NCI-H524 (cell line): Measurements from ENCODE around the gene PALM.
A peak's percentile ranks its signal among the peaks of the same experiment; 100 is the strongest.
"Not testable (repeated sequence)": the region's sequence is repeated elsewhere in the genome, so short reads cannot be mapped to it uniquely, and the experiment has no call there.

Experiments used
- DNase-seq, 2 experiments: peaks; one replicate each; lab custom pipeline; 2025; lab: John Stamatoyannopoulos, UW

Gene PALM

GRCh38 chr19:732148-733069, 23.7 kb downstream of the PALM start:
- DNase-seq: peak in 1 of 2 experiments; percentile 50

GRCh38 chr19:734716-735115, 26.0 kb downstream of the PALM start:
- DNase-seq: no peak

DNA sequence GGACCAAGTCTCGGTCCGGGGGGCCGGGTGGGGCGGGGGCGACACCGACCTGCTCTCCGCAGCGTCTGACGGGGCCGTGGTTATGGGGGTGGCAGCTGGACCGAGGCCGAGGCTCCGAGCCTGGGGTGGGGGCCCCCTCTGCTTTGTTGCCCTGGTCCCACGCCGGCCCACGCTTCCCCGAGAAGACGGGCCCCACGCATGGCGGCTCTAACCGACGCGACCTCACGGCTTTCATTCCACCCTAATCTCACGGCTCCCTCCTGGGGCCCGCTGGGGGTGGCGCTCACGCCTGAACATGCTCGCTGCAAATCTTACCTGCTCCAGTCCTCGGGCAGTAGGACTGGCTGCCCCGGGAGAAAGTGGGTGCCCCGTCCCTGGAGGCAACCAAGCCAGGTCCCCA, 27.4 kb downstream of the PALM start:
- DNase-seq: no peak

DNA sequence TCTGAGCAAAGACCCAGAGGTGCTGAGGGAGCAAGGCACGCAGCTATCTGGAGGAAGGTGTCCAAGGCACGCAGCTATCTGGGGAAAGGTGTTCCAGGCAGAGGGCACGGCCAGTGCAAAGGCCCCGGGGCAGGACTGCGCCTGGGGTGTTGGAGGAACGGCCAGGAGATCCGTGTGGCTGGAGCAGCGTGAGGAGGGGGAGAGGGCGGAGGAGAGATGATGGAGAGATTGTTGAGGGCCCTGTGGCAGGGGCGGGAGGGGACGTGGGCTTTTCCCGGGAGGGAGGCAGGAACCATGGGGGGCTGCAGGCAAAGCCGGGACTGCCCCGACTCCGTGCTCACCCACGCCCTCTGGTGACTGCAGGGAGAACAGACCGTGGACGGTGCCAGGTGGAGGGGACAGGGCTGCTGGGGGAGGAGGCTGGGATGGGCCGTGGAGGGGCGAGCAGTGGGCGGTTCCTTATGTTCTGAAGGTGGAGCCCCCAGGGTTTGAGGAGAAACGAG, 28.9 kb downstream of the PALM start:
- peak in 1 of 2 experiments; percentile 46 for DNase-seq

DNA sequence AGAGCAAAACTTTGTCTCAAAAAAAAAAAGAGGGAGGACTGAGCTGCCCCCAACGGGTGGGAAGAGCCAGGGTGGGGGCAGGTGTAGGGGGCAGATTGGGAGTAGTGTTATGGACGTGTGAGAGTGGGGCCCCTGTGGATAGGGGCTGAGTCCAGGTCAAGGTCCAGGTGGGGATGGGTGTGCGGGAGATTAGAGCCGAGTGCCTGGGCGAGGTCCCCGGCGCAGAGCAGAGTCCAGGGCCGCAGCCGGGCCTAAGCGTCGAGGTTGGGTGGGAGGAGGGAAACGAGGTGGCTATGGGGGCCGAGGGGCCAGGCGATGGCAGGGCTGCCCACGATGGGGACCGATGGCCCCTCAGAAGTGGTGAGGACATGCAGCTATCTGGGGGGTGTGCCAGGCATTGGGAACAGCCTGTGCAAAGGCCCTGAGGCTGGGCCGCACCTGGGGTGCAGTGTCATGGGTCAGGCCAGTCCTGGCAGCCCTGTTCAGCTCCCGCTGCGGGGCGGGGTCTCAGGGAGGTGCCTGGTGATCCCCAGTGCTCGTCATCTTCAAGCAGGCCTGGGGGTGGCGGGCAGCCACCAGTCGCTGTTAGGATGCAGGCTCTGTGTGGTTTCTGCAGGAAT, 29.9 kb downstream of the PALM start:
- DNase-seq: no peak

DNA sequence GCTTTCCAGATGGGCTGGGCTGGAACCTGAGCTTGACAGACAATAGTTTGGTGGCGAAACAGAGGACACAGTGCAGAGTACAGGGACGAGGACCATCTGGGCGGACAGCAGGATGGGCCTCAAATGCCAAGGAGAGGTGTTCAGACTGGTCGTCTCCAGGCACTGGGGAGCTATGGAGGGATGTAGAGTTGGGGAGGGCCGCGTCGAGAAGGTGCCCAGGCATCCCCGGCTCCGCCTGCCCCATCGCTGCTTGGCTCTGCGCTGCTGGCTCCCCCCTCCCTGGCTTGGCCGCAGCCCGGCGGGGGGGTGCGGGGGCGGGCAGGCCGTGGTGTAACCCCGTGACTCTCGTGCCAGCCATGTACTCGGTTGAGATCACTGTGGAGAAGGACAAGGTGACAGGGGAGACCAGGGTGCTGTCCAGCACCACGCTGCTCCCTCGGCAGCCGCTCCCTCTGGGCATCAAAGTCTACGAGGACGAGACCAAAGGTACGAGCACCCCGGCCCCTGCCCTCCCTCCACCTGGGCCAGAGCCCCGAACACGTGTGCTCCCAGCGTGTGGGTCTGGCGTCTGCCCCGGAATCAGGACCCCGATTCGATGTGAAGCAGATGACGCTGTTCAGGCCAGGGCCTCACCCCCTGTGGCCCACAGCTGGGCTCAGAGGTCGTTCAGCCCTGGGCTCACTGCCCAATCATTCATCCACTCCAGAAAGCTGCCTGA, 31.4 kb downstream of the PALM start:
- no peak for DNase-seq

DNA sequence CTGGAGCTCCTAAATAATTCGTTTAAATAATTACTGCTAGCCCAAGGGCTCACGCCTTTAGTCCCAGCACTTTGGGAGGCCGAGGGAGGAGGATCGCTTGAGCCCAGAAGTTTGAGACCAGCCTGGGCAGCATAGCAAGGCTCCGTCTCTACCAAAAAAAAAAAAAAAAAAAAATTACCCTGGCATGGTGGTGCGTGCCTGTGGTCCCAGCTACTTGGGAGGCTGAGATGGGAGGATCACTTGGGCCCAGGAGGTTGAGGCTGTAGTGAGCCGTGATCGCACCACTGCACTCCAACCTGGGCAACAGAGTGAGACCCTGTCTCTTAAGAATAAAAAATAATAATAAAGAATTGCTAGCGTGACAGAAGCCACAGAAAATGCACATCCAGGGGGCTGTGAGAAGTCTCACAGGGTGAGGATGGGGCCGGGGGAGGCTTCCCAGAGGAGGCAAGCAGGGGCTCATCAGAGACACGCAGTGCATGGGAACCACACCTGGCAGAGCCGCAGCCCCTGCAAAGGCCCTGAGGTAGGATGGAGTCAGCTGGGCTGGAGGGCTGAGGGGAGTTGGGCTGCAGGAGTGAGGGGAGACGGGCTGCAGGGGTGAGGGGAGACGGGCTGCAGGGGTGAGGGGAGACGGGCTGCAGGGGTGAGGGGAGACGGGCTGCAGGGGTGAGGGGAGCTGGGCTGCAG, 32.2 kb downstream of the PALM start:
- not testable (repeated sequence) for DNase-seq

DNA sequence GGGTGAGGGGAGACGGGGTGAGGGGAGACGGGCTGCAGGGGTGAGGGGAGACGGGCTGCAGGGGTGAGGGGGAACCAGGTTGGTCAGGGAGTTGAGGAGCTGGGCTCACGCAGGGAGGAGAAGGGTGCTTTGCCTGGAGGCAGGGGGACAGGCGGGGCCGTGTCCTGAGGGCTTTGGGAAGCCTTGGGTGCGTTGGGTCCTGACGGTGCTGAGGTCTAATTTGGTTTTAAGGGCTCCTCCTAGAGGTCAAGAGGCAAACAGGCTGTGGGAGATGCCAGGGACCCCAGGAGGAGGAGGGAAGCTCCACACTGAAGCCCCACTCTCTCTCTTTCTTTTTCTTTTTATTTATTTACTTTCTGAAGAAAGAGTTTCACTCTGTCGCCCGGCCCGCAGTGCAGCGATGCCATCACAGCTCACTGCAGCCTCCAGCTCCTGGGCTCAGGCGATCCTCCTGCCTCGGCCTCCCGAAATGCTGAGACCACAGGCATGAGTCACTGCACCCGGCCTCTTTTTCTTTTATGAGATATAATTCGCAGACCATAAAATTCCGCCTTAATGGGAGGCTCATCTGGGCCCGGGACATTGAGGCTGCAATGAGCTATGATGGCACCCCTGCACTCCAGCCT, 32.9 kb downstream of the PALM start:
- peak; percentile 67 to 68 for DNase-seq

GRCh38 chr19:742540-743075, 33.9 kb downstream of the PALM start:
- no peak for DNase-seq

GRCh38 chr19:743168-743687, 34.5 kb downstream of the PALM start:
- no peak for DNase-seq

DNA sequence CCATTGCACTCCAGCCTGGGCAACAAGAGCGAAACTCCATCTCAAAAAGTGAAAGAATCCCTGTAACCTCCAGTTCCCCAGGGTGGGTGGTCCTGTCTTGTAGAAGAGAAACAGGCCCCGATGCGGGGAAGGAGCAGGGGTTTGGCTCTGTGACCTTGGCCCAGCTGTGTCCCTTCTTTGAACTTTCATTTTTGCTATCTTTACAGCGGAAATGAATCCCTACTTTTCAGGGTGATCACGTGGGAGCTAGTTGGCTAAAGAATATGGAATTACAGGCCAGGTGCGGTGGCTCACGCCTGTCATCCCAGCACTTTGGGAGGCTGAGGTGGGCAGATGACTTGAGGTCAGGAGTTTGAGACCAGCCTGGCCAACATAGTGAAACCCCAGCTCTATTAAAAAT, 36.4 kb downstream of the PALM start:
- not testable (repeated sequence) for DNase-seq

- DNase-seq: no peak
Measured at GRCh38 chr19:746208-746819, 37.6 kb downstream of the PALM start.

GRCh38 chr19:746956-747355, 38.2 kb downstream of the PALM start:
- no peak for DNase-seq

DNA sequence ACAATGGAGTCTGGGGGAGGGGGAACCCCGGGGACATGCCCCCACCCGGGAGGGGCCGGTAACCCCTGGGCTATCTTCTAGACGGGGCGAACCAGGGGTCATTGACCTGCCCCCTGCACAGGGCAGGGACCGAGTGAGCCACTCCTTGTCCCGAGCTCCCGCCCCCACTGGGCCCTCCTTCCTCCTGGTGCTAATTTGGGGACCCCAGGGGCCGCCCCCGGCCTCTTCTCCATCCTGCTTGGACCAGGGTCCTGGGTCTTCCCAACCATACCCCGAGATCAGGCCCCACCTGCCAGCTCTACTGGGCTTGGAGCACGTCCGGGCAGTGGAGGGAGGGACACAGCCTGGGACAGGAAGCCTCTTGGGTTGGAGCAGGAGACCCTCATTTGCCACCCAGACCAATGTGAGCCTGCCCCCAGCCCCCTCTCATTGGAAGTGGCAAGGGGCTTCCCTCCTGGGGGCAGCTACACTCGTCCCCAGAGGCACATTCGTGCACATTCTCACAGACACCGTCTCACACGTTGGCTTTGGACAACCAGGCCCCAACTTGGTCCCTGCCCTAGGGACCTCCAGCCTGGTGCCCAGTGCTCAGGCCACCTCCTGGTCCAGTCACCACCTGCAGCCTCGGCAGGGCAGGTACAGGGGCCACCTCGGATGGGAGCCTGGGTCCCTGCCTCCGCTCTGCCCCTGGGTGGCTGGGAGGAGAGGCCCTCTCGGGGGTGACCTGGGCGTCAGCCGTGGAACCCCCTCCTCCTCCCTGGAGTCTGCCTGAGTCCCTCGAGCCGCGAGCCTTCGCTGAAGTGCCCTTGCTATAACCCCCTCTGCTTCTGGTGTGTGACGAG, 38.9 kb downstream of the PALM start:
- DNase-seq: no peak

DNA sequence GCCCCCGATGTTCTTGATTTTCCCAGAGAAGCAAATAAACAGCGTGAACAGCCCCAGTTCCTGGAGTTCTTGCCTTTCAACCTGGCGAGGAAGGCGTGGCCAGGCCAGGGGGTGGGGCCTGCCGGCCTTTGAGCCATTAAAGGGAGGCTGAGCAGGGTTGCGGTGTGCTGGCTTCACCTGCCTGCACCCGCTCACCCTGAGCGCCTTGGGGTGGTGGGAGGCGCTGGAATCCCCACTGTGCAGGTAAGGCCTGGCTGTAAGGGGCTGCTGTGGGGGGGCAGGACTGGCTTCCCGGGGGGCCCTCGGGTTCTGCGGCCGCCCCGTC, 39.5 kb downstream of the PALM start:
- no peak for DNase-seq

DNA sequence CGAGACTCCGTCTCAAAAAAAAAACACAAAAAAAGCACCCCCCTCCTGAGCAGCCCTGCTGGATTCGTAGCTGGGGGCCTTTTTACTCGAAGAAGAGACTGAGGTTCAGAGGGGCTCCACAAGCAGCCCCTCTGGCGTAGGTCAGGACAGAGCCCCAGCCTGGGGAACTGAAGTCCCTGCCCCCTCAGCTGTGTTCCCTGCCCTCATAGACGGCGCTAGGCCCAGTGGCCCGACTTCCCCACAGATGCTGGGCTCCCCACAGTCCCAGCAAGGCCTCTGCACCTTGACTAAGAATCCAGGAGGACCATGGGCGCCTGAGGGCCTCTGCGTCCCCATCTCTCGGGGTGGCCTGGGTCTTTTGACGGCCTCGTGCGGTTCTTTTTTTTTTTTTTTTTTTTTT, 41.1 kb downstream of the PALM start:
- DNase-seq: no peak

DNA sequence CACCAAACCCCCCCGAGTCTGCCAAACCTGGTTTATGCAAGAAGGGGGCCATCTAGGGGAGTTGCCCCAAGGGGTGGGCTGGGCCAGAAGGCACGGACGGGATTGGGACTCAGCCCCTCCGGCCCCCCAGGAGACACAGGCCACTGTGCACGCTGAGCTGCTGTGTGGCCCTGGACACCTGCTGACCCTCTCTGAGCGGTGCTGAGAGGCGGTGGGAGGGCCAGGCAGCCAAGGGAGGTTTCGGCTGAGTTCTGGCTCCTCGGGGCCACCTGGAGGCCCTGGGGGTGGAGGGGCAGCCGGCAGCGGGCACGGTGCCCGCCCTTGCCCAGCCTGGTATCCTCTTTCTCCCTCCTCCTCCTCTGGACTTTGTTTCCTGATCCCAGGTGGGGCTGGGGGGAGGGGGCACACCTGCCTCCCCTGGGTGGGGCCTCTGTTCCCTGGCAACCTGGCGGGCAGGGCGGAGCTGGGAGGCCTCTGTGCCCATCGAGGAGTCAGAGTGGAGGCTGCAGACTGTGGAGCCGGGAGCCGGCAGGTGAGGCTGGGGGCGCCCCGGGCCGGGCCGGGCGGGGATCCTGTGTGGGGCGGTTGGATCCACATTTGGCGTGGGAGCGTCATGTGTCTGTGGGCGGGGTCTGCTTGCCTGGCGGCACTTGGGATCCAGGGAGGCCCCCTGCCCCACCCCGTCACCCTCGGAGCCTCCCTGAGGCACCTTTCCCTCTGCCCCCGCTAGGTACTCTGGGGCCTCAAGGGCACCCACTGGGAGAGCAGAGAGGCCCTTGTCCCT, 42.1 kb downstream of the PALM start, which contains the start of gene MISP:
Gene MISP (plus strand): TSS at position 473 of the 784 bp plus-strand sequence. CDS start 5,835 bp downstream, outside the sequence.
- no peak for DNase-seq

GRCh38 chr19:751501-752341, 43.0 kb downstream of the PALM start:
- DNase-seq: no peak
